ENCODE results near the gene PKDCC.

Gene PKDCC

GRCh38 chr2:42096869-42097591 is 49.2 kb downstream of the PKDCC start:
- Histone ChIP-seq H3K9ac (ENCODE audit: low read depth, low read length) (no peak overlapping the region), H3K27me3 (ENCODE audit: insufficient read depth, low read length) (peaks cover 23% of the 10 kb centered on the region), H3K36me3 (ENCODE audit: insufficient read depth, low read length) (no peaks in the 10 kb centered on the region), H3K9me3 (ENCODE audit: insufficient read depth, low read depth, low read length) (peaks cover 6% of the 10 kb centered on the region), H3K4me1 (ENCODE audit: insufficient read depth, low read length) (peaks cover 12% of the 10 kb centered on the region), H3K27ac (ENCODE audit: low read depth, low read length) (no peak overlapping the region), H3K4me3 (ENCODE audit: low read length) (no peak overlapping the region)
- 86% methylated on average over 10 of the region's 10 CpGs for WGBS

GRCh38 chr2:42098571-42099437 is 51.0 kb downstream of the PKDCC start:
- Histone ChIP-seq H3K4me1 (ENCODE audit: insufficient read depth, low read length) (peaks cover 15% of the 10 kb centered on the region), H3K36me3 (ENCODE audit: insufficient read depth, low read length) (no peaks in the 10 kb centered on the region), H3K27me3 (ENCODE audit: insufficient read depth, low read length) (peaks cover 14% of the 10 kb centered on the region; the same call in 1 of the 2 replicates), H3K9me3 (ENCODE audit: insufficient read depth, low read depth, low read length) (peaks cover 6% of the 10 kb centered on the region), H3K4me3 (ENCODE audit: low read length) (no peak overlapping the region), H3K9ac (ENCODE audit: low read depth, low read length) (no peak overlapping the region), H3K27ac (ENCODE audit: low read depth, low read length) (no peak overlapping the region)
- 79% methylated on average over 9 of the region's 9 CpGs for WGBS

GRCh38 chr2:42099438-42100173 is 51.8 kb downstream of the PKDCC start:
- peaks cover 6% of the 10 kb centered on the region for H3K9me3 ChIP-seq (ENCODE audit: insufficient read depth, low read depth, low read length)
- 96% methylated on average over 5 of the region's 6 CpGs for WGBS

GRCh38 chr2:42100683-42101205 is 52.9 kb downstream of the PKDCC start:
- no peaks in the 10 kb centered on the region for H3K36me3 ChIP-seq (ENCODE audit: insufficient read depth, low read length)
- peaks cover 31% of the 10 kb centered on the region for H3K4me1 ChIP-seq (ENCODE audit: insufficient read depth, low read length)
- no peak overlapping the region for H3K9ac ChIP-seq (ENCODE audit: low read depth, low read length)
- peaks cover 11% of the 10 kb centered on the region; the same call in 1 of the 2 replicates for H3K27me3 ChIP-seq (ENCODE audit: insufficient read depth, low read length)
- H3K27ac ChIP-seq (ENCODE audit: low read depth, low read length): no peak overlapping the region
- H3K4me3 ChIP-seq (ENCODE audit: low read length): no peak overlapping the region
- 81% methylated on average over 20 of the region's 20 CpGs for WGBS
- peaks cover 6% of the 10 kb centered on the region for H3K9me3 ChIP-seq (ENCODE audit: insufficient read depth, low read depth, low read length)

More at GRCh38 chr2:42099438-42100173, 51.8 kb downstream of the PKDCC start:
- no peak overlapping the region for H3K27ac ChIP-seq (ENCODE audit: low read depth, low read length)
- peaks cover 23% of the 10 kb centered on the region for H3K4me1 ChIP-seq (ENCODE audit: insufficient read depth, low read length)
- no peak overlapping the region for H3K4me3 ChIP-seq (ENCODE audit: low read length)
- H3K36me3 ChIP-seq (ENCODE audit: insufficient read depth, low read length): no peaks in the 10 kb centered on the region
- peaks cover 11% of the 10 kb centered on the region; the same call in 1 of the 2 replicates for H3K27me3 ChIP-seq (ENCODE audit: insufficient read depth, low read length)
- H3K9ac ChIP-seq (ENCODE audit: low read depth, low read length): no peak overlapping the region

- Histone ChIP-seq H3K9ac (ENCODE audit: low read depth, low read length) (peak overlapping the region; percentile 86), H3K9me3 (ENCODE audit: insufficient read depth, low read depth, low read length) (peaks cover 6% of the 10 kb centered on the region), H3K4me3 (ENCODE audit: low read length) (peak overlapping the region; percentile 53), H3K4me1 (ENCODE audit: insufficient read depth, low read length) (peaks cover 37% of the 10 kb centered on the region), H3K36me3 (ENCODE audit: insufficient read depth, low read length) (no peaks in the 10 kb centered on the region), H3K27ac (ENCODE audit: low read depth, low read length) (peak overlapping the region; percentile 95), H3K27me3 (ENCODE audit: insufficient read depth, low read length) (peaks cover 11% of the 10 kb centered on the region; the same call in 1 of the 2 replicates)
- WGBS: 10% methylated on average over 77 of the region's 77 CpGs
Measured at GRCh38 chr2:42101206-42102023, 53.6 kb downstream of the PKDCC start.

- peaks cover 6% of the 10 kb centered on the region for H3K9me3 ChIP-seq (ENCODE audit: insufficient read depth, low read depth, low read length)
- peak overlapping the region; percentile 53 for H3K4me3 ChIP-seq (ENCODE audit: low read length)
- peak overlapping the region; percentile 95 for H3K27ac ChIP-seq (ENCODE audit: low read depth, low read length)
- 3% methylated on average over 33 of the region's 33 CpGs for WGBS
- H3K36me3 ChIP-seq (ENCODE audit: insufficient read depth, low read length): no peaks in the 10 kb centered on the region
- H3K9ac ChIP-seq (ENCODE audit: low read depth, low read length): peak overlapping the region; percentile 86
- H3K4me1 ChIP-seq (ENCODE audit: insufficient read depth, low read length): peaks cover 37% of the 10 kb centered on the region
- H3K27me3 ChIP-seq (ENCODE audit: insufficient read depth, low read length): peaks cover 11% of the 10 kb centered on the region; the same call in 1 of the 2 replicates
Measured at GRCh38 chr2:42102024-42102590, 54.3 kb downstream of the PKDCC start.

GRCh38 chr2:42102591-42103450 is 55.0 kb downstream of the PKDCC start:
- 24% methylated on average over 25 of the region's 25 CpGs for WGBS
- peak overlapping the region; percentile 86 for H3K9ac ChIP-seq (ENCODE audit: low read depth, low read length)
- peak overlapping the region; percentile 53 for H3K4me3 ChIP-seq (ENCODE audit: low read length)
- no peaks in the 10 kb centered on the region for H3K36me3 ChIP-seq (ENCODE audit: insufficient read depth, low read length)
- peaks cover 6% of the 10 kb centered on the region for H3K9me3 ChIP-seq (ENCODE audit: insufficient read depth, low read depth, low read length)
- peaks cover 37% of the 10 kb centered on the region for H3K4me1 ChIP-seq (ENCODE audit: insufficient read depth, low read length)
- peaks cover 17% of the 10 kb centered on the region; the same call in 1 of the 2 replicates for H3K27me3 ChIP-seq (ENCODE audit: insufficient read depth, low read length)
- H3K27ac ChIP-seq (ENCODE audit: low read depth, low read length): peak overlapping the region; percentile 95

- 69% methylated on average over 3 of the region's 3 CpGs for WGBS
- Histone ChIP-seq H3K27ac (ENCODE audit: low read depth, low read length) (no peak overlapping the region), H3K27me3 (ENCODE audit: insufficient read depth, low read length) (peaks cover 17% of the 10 kb centered on the region; the same call in 1 of the 2 replicates), H3K9me3 (ENCODE audit: insufficient read depth, low read depth, low read length) (peaks cover 6% of the 10 kb centered on the region), H3K36me3 (ENCODE audit: insufficient read depth, low read length) (no peaks in the 10 kb centered on the region), H3K9ac (ENCODE audit: low read depth, low read length) (no peak overlapping the region), H3K4me3 (ENCODE audit: low read length) (no peak overlapping the region), H3K4me1 (ENCODE audit: insufficient read depth, low read length) (peaks cover 37% of the 10 kb centered on the region)
Measured at GRCh38 chr2:42103829-42104228, 56.0 kb downstream of the PKDCC start.

GRCh38 chr2:42104621-42105020 is 56.8 kb downstream of the PKDCC start:
- H3K36me3 ChIP-seq (ENCODE audit: insufficient read depth, low read length): no peaks in the 10 kb centered on the region
- WGBS: 90% methylated on average over 5 of the region's 5 CpGs
- no peak overlapping the region for H3K27ac ChIP-seq (ENCODE audit: low read depth, low read length)
- peaks cover 17% of the 10 kb centered on the region; the same call in 1 of the 2 replicates for H3K27me3 ChIP-seq (ENCODE audit: insufficient read depth, low read length)
- H3K9ac ChIP-seq (ENCODE audit: low read depth, low read length): no peak overlapping the region
- peaks cover 37% of the 10 kb centered on the region for H3K4me1 ChIP-seq (ENCODE audit: insufficient read depth, low read length)
- H3K9me3 ChIP-seq (ENCODE audit: insufficient read depth, low read depth, low read length): peaks cover 6% of the 10 kb centered on the region
- no peak overlapping the region for H3K4me3 ChIP-seq (ENCODE audit: low read length)

Measured in HUES64 (cell line).